Ovary (tissue), 3 donors: Measurements from ENCODE around the gene ZNF326.

Experiments
- POLR2A ChIP-seq: fragments of 450-650 bp; IDR thresholded peaks from one replicate; pipeline ENCODE4 v1.6.1; 2017; ENCODE audit warnings: antibody characterized with exemption, mild to moderate bottlenecking, moderate library complexity
- TF ChIP-seq, protein P1 (sequence below), 3 donors: fragments of 450-650 bp in 2 of 3; fragments of 200-600 bp in 1 of 3; IDR thresholded peaks; one replicate each; pipeline versions ENCODE4 v1.5.1 to v1.8.0; 2016 to 2022; ENCODE audit warnings: antibody characterized with exemption in 3 of 3, mild to moderate bottlenecking in 1 of 3
- donor health status: DM: no; HTN: no; CAD: no.

DNA sequence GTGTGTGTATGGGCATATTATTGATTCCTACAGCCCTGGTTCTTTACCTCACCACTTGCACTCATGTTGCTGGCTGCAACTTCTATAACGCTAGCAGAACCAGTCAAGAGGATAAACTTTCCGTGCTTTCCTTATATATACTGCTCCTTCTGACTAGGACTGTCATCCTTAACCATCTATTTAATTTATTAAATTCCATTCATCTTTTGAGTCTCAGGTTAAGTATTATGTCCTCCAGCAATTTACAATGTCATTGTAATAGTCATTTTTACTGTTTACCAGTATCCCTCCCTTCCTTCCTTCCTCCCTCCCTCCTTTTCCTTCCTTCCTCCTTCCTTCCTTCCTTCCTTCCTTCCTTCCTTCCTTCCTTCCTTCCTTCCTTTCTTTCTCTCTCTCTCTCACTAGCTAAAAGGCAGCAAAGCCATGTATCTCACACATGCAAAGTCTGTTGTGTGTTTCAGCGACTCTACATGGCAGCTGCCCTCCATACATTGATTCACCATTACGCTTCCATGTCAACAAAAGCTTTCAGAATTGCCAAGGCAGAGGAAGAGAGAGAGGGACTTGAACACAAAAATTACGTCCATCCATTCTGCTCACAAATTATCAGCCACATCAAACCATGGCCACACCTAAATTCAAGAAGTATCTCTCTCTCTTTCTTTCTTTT, 73.8 kb downstream of the ZNF326 start:
- TF ChIP-seq, protein P1, sequence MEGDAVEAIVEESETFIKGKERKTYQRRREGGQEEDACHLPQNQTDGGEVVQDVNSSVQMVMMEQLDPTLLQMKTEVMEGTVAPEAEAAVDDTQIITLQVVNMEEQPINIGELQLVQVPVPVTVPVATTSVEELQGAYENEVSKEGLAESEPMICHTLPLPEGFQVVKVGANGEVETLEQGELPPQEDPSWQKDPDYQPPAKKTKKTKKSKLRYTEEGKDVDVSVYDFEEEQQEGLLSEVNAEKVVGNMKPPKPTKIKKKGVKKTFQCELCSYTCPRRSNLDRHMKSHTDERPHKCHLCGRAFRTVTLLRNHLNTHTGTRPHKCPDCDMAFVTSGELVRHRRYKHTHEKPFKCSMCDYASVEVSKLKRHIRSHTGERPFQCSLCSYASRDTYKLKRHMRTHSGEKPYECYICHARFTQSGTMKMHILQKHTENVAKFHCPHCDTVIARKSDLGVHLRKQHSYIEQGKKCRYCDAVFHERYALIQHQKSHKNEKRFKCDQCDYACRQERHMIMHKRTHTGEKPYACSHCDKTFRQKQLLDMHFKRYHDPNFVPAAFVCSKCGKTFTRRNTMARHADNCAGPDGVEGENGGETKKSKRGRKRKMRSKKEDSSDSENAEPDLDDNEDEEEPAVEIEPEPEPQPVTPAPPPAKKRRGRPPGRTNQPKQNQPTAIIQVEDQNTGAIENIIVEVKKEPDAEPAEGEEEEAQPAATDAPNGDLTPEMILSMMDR (IDR thresholded peaks at IDR 0.05), result no peak
- no peak for TF ChIP-seq POLR2A
